Neural cell (in vitro differentiated cells): ENCODE measurements around the gene KCTD16.

Experiments used
- CTCF ChIP-seq: fragments of 450-650 bp; IDR thresholded peaks from 2 replicates; pipeline ENCODE4 v1.5.1; 2014; ENCODE audit warnings: antibody characterized with exemption, mild to moderate bottlenecking, moderate library complexity; ENCODE audit not compliant: poor library complexity, severe bottlenecking
- EP300 ChIP-seq: fragments of 450-650 bp; conservative IDR thresholded peaks from 2 replicates; pipeline ENCODE4 v1.6.1; 2014; ENCODE audit warnings: antibody characterized with exemption, mild to moderate bottlenecking, moderate library complexity; ENCODE audit not compliant: poor library complexity, severe bottlenecking
- EZH2 ChIP-seq: fragments of 200-600, 300-800 bp; shearing (Covaris generic), sonication (generic); IDR thresholded peaks from 2 replicates; pipeline ENCODE4 v1.6.1; 2014; ENCODE audit warnings: antibody characterized with exemption, low read length, borderline replicate concordance, mild to moderate bottlenecking; ENCODE audit not compliant: insufficient read depth, poor library complexity, severe bottlenecking
- RAD21 ChIP-seq: fragments of 450-650 bp; conservative IDR thresholded peaks from 2 replicates; pipeline ENCODE4 v1.6.1; 2014; ENCODE audit warnings: antibody characterized with exemption, mild to moderate bottlenecking, moderate library complexity
- SMC3 ChIP-seq: fragments of 450-650 bp; conservative IDR thresholded peaks from 2 replicates; pipeline ENCODE4 v1.6.1; 2014; ENCODE audit warnings: antibody characterized with exemption, mild to moderate bottlenecking, moderate library complexity; ENCODE audit not compliant: poor library complexity
- TAF1 ChIP-seq: IDR thresholded peaks from 2 replicates; pipeline ENCODE4 v1.6.1; 2012; ENCODE audit warnings: low read depth

- TF ChIP-seq CTCF (no peak), TAF1 (no peak), SMC3 (no peak), EZH2 (no peak), EP300 (no peak), RAD21 (no peak)
Measured at GRCh38 chr5:144173766-144174165, 3.1 kb downstream of the KCTD16 start.
